ENCODE measurements around the gene RGS3. TPM values are rescaled to one million over a fixed set of nuclear protein-coding genes. Genes with fewer than 3 reads are reported as not detected.

The RGS3 gene
- total RNA-seq, 1 experiment from 2014 or later = 71.1 TPM

- H3K36me3 ChIP-seq (ENCODE audit: control insufficient read depth, insufficient read depth, low read length) = no peaks in the 10 kb centered on the region
- peaks cover 17% of the 10 kb centered on the region for H3K4me1 ChIP-seq
- no peaks in the 10 kb centered on the region for H3K36me3 Mint-ChIP-seq (ENCODE audit: insufficient read depth, unreplicated experiment)
- DNase-seq = no peak
- H3K27me3 Mint-ChIP-seq (ENCODE audit: insufficient read depth, unreplicated experiment) = no peaks in the 10 kb centered on the region
- H3K27me3 ChIP-seq (replicated peaks; ENCODE audit: control insufficient read depth, insufficient read depth, low read length) = no peaks in the 10 kb centered on the region
- no peak overlapping the region for H3K4me3 ChIP-seq (ENCODE audit: low read depth, low read length)
- no peaks in the 10 kb centered on the region for H3K9me3 Mint-ChIP-seq (ENCODE audit: unreplicated experiment)
- intact Hi-C loops (cut with micrococcal nuclease; ENCODE audit: unreplicated experiment) = no loop called here
- ChIA-PET POLR2A (no interaction called here), CTCF (interaction anchor here (0.8 kb wide), 1 partner anchor 48 kb away, joined by 3 read pairs; no protein-coding TSS in a partner anchor)
- H3K4me3 Mint-ChIP-seq (ENCODE audit: unreplicated experiment) = no peak overlapping the region
- peaks cover 22% of the 10 kb centered on the region for H3K4me1 Mint-ChIP-seq (ENCODE audit: low read depth, unreplicated experiment)
- H3K9me3 ChIP-seq = no peaks in the 10 kb centered on the region
- no TSS peak for BruUV-seq (replicated peaks)
- H3K27ac Mint-ChIP-seq (ENCODE audit: unreplicated experiment) = no peak overlapping the region
- TF ChIP-seq CTCF (IDR thresholded peaks at IDR 0.05; ENCODE audit: insufficient read depth in 1 of 2, low read depth in 1 of 2, low read length in 1 of 2, severe bottlenecking in 1 of 2, unreplicated experiment in 1 of 2) = no peak
Measured at GRCh38 chr9:113606510-113606909, 143.0 kb downstream of the RGS3 start.

- no TSS peak for BruUV-seq (replicated peaks)
- Histone ChIP-seq H3K36me3 (ENCODE audit: control insufficient read depth, insufficient read depth, low read length) (no peaks in the 10 kb centered on the region), H3K9me3 (no peaks in the 10 kb centered on the region), H3K27me3 (replicated peaks; ENCODE audit: control insufficient read depth, insufficient read depth, low read length) (no peaks in the 10 kb centered on the region), H3K4me1 (peaks cover 3% of the 10 kb centered on the region), H3K4me3 (ENCODE audit: low read depth, low read length) (no peak overlapping the region)
- DNase-seq = no peak
- no peaks in the 10 kb centered on the region for H3K27me3 Mint-ChIP-seq (ENCODE audit: insufficient read depth, unreplicated experiment)
- H3K36me3 Mint-ChIP-seq (ENCODE audit: insufficient read depth, unreplicated experiment) = no peaks in the 10 kb centered on the region
- H3K27ac Mint-ChIP-seq (ENCODE audit: unreplicated experiment) = no peak overlapping the region
- no peak overlapping the region for H3K4me3 Mint-ChIP-seq (ENCODE audit: unreplicated experiment)
- H3K4me1 Mint-ChIP-seq (ENCODE audit: low read depth, unreplicated experiment) = peaks cover 10% of the 10 kb centered on the region
- intact Hi-C loops (cut with micrococcal nuclease; ENCODE audit: unreplicated experiment) = no loop called here
- no peak for TF ChIP-seq CTCF (IDR thresholded peaks at IDR 0.05; ENCODE audit: insufficient read depth in 1 of 2, low read depth in 1 of 2, low read length in 1 of 2, severe bottlenecking in 1 of 2, unreplicated experiment in 1 of 2)
- ChIA-PET CTCF (no interaction called here), POLR2A (interaction anchor here (0.6 kb wide), 1 partner anchor 468 kb away, joined by 3 read pairs; no protein-coding TSS in a partner anchor)
- H3K9me3 Mint-ChIP-seq (ENCODE audit: unreplicated experiment) = no peaks in the 10 kb centered on the region
Measured at GRCh38 chr9:113608082-113608685, 144.7 kb downstream of the RGS3 start.

- H3K36me3 ChIP-seq (ENCODE audit: control insufficient read depth, insufficient read depth, low read length) = no peaks in the 10 kb centered on the region
- TF ChIP-seq CTCF (IDR thresholded peaks at IDR 0.05; ENCODE audit: insufficient read depth in 1 of 2, low read depth in 1 of 2, low read length in 1 of 2, severe bottlenecking in 1 of 2, unreplicated experiment in 1 of 2) = no peak
- no peak overlapping the region for H3K4me3 ChIP-seq (ENCODE audit: low read depth, low read length)
- POLR2A ChIA-PET = no interaction called here
- H3K4me3 Mint-ChIP-seq (ENCODE audit: unreplicated experiment) = no peak overlapping the region
- no peaks in the 10 kb centered on the region for H3K36me3 Mint-ChIP-seq (ENCODE audit: insufficient read depth, unreplicated experiment)
- CTCF ChIA-PET = no interaction called here
- H3K27ac Mint-ChIP-seq (ENCODE audit: unreplicated experiment) = no peak overlapping the region
- no peaks in the 10 kb centered on the region for H3K4me1 ChIP-seq
- no peaks in the 10 kb centered on the region for H3K9me3 Mint-ChIP-seq (ENCODE audit: unreplicated experiment)
- H3K9me3 ChIP-seq = no peaks in the 10 kb centered on the region
- DNase-seq = no peak
- intact Hi-C loops (cut with micrococcal nuclease; ENCODE audit: unreplicated experiment) = no loop called here
- no peaks in the 10 kb centered on the region for H3K27me3 ChIP-seq (replicated peaks; ENCODE audit: control insufficient read depth, insufficient read depth, low read length)
- BruUV-seq (replicated peaks) = no TSS peak
- H3K4me1 Mint-ChIP-seq (ENCODE audit: low read depth, unreplicated experiment) = no peaks in the 10 kb centered on the region
- H3K27me3 Mint-ChIP-seq (ENCODE audit: insufficient read depth, unreplicated experiment) = no peaks in the 10 kb centered on the region
Measured at GRCh38 chr9:113609562-113610318, 146.2 kb downstream of the RGS3 start.
